COR-L47 (cell line): Measurements from ENCODE around the gene ZKSCAN8.
A peak's percentile ranks its signal among the peaks of the same experiment; 100 is the strongest.

Experiments used
- DNase-seq: peaks from one replicate; lab custom pipeline; 2025; lab: John Stamatoyannopoulos, UW

ZKSCAN8 gene

DNA sequence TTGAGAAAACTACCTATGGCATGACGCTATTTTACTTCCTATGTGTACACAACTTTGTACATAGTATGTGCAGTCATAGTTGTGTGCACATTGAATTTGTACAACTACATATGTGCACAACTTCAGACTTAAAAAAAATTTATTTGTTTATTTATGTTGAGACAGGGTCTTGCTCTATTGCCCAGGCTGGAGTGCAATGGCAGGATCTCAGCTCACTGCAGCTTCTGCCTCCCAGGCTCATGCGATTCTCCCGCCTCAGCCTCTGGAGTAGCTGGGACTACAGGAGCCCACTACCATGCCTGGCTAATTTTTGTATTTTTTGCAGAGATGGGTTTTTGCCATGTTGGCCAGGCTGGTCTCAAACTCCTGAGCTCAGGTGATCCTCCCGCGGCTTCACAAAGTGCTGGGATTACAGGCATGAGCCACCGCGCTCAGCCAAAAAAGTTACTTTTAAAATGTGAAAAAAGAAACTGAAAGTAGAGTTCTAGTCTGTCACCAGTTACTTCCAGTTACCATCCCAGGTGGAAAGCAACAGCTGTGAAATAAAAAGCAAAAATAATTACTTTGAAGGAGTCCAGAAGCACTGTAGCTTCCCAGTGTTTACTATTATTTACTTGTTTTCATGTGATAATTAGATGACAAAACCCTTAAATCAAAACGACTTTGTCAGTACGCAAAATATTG is 1.7 kb upstream of the ZKSCAN8 start:
- no peak for DNase-seq

DNA sequence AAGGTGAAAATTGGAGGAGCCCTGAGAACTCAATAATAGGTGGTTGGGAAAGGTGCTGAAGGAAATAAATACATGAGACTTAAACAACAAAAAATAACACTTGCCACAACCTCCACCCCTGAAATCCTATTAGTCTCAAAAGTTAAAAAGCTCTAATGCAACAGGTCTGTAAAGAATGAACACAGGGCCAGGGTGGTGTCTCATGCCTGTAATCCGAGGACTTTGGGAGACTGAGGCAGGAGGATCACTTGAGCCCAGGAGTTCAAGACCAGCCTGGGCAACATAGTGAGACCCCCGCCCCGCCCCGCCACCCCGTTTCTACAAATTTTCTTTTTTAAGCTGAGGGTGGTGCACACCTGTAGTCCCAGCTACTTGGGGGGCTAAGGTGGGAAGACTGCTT is 1.1 kb upstream of the ZKSCAN8 start:
- DNase-seq = no peak

DNA sequence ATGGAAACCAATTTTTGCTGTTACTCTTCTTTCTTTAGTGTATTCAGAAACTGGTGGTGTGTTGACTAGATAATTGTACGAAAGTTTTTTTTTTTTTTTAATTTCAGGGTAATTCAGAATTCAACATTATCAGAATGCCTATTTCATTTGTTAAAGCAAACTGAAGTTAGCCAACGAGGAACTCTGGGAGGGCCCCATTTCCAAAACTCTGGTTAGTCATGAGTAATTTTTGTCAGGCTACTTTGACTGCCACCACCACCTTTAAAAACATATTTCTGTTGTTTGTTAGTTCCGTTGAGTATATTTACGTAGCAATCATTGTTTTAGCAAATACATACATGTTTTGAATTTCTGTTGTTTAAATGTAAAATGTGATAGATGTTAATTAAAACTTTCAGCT is 763 bp downstream of the ZKSCAN8 start:
- no peak for DNase-seq

DNA sequence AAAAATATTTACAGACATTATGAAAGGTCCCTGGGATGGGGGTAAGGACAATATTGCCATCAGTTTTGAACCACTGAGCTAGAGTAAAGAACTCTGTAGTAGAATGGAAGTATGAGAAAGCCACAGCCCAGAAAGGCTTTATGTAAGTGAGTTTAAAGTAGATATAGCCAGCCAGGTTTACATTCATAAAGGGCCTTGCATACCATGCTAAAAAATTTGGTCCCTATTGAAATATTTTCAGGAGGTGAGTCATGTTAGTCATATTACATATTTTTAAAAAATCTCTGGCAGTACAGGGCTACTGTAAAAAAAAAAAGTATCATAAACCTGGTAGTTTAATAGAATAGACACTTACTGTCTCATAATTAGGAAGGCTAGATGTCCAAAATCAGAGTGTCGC is 3.5 kb downstream of the ZKSCAN8 start:
- DNase-seq = no peak

DNA sequence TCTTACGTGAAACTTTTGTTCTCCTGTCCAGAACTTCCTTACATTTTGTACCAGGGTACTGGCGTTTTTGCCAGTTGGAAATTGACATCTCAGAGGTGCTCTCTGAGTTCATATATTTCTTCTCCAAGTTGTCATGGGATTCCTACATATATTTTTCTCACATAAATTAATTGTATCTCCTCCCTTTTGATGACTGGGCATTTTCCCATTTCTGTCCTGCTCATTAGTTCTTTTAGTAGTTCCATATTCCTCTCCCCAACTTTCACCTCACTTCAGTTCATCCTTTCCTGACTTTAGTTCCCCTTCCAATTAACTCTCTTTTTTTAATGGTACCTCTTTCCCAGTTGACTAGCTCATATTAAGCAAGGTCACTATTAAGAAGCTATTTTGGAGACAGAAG is 10.8 kb downstream of the ZKSCAN8 start:
- DNase-seq = no peak

DNA sequence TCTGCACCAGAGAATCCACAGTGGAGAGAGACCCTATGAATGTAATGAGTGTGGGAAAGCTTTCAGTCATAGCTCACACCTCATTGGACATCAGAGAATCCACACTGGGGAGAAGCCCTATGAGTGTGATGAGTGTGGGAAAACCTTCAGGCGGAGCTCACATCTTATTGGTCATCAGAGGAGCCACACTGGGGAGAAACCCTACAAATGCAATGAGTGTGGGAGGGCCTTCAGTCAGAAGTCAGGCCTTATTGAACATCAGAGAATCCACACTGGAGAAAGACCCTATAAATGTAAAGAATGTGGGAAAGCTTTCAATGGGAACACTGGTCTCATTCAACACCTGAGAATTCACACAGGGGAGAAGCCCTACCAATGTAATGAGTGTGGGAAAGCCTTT is 11.9 kb downstream of the ZKSCAN8 start:
- no peak for DNase-seq

DNA sequence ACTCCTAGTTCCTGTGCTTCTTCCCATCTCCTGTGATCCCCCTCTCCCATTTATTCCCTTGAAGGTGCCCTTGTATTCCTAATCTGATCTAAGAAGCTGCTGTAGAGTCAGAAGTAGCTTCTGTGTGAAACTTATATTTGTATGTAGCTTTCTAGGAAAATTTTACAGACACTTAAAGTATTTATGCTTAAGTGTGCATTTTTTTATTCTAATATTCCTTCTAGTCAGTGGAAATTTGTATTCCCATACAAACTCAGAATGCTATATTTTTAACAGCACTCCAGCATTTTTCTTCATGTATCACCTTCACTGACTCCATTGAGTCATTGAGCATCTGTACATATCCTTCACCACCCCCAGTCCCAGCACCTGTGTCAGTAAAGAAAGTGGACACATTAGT is 12.7 kb downstream of the ZKSCAN8 start:
- no peak for DNase-seq

DNA sequence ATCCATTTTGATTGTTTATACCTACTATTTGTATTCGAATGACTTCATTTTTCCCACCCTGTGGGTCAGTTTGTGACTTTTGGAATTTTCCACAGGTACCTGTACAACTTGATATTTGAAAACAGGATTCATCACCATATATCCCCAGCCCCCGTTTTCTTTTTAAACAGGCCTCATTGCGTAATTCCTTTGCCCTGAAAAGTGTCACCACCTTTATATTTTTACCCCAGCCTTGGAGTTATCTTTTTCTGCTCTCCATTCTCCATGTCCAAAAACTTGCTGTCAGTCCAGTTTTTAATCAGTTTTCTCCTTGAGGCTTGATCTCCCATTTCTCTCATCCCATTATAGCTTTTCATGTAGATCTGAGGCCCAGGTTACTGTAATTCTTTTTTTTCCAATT is 16.6 kb downstream of the ZKSCAN8 start:
- DNase-seq = no peak

DNA sequence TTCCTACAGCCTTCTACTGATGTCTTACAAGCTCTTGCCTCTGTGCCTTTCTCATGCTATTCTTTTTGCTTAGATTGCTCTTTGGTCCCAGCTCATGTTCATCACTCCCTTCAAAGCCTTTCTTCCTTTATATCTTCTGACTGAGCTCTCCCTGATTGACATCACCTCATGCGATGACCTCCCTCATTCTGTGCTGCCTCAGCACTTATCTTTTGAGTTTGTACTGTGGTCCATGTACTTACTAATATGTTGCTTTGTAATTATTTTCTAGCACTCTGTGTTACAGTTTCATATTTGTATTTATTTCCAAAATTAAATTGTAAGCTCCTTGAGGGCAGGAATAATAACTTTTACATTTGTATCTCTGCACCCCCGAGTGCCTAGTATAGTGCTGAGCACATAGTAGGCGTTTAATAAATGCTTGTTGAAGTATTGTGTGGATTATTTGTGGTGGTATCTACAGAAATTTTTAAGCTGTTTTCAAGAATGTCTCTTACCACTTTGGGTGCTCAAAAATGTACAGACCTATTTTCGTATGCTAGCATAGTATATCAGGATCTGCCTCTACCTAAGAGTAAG is 17.4 kb downstream of the ZKSCAN8 start:
- DNase-seq = no peak

DNA sequence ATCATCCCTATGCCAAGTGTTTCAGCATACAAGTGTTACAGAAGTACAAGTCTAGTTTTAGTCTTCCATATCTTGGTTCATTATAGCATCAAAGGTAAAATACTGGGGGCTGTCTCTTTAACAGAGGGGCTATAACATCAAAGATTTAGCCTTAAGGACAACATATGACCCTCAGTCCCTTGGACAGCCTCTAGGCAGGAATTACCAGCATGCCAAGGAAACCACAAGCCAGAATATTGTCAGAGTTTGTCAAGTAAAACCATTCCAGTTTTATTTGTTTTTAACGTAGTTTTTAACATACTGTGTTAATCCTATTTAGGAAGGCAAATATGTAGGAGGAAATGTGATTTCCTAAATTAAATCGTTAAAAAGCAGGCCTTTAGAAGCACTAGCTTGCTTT is 18.6 kb downstream of the ZKSCAN8 start:
- no peak for DNase-seq

DNA sequence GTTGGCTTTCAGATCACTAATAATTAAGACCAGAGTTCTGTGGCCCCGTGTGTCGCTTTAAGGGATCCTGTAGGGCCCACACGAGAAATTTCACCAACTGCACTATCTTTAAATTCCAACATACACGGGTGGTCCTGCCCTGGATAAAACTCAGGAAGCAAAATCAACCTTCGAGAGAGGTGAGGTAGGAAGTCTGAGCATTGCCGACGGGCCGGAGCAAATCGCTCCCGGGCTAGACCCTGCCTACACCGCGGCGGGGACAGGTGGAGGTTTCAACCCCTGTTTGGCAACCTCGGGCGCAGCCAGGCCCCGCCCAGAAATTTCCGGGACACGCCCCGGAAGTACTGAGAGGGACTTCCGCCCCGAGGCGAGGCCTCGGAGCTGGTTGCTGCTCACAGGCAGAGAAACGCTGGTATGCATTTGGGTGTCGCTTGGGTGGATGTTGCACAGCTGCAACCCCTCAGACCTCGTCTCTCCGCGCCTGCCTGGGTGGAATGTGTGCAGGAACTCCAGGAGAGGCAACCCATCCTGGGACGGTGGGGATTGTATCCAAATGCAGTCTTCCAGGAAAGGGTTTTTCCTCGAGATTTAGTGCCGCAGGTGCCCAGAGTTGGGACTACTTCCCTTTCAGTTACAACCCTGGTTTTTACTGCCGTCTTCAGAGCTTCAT is 19.9 kb downstream of the ZKSCAN8 start:
- DNase-seq = peak; percentile 72

DNA sequence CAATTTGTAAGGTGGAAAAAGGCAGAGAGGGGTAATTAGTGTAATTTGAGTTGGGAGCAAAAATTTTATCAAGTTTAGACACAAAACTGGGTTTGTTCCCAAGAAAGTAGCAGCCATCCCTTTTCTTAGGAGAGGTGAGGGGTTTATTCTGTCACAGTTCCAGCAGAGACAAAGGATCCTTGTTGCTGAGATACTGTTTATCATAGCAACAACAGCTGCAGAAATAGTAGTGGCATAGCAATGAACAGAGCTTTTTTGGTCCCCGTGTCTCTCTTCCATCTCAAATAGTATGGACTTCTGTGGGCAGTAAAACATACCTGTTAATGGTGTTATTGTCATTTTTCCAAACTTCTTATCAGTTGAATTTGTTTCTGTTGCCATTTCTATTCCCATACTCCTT is 23.9 kb downstream of the ZKSCAN8 start:
- DNase-seq = no peak

DNA sequence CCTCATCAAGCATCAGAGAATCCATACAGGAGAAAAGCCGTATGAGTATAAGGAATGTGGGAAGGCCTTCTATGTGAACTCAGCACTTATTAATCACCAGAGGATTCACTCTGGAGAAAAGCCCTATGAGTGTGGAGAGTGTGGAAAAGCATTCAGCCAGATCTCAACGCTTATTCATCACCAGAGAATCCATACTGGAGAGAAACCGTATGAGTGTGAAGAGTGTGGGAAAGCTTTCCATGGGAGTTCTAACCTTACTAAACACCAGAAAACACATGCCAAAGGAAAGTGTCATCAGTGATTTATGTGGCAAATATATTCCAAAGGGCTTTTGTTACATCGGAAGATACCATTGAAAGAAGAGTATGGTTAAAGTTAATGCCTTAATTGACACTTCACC is 25.4 kb downstream of the ZKSCAN8 start:
- DNase-seq = no peak

DNA sequence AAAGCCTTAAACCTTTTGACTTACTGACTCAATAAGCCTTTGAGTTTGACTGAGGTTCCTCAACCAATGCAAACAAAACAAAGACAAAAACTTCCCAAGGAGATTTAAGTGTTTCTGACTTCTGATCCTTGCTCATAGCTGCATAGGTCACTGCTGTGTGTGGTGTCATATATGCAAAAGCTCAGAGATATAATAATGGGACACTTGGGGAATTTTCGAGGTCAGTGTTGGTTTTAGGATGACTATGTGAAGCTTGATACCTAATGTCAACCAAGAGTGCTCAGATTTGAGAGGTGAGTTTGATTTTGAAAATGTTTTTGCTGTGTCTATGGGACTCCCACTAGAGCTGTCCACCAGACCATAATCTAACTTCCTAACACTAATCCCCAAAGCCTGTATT is 26.2 kb downstream of the ZKSCAN8 start:
- DNase-seq = no peak

DNA sequence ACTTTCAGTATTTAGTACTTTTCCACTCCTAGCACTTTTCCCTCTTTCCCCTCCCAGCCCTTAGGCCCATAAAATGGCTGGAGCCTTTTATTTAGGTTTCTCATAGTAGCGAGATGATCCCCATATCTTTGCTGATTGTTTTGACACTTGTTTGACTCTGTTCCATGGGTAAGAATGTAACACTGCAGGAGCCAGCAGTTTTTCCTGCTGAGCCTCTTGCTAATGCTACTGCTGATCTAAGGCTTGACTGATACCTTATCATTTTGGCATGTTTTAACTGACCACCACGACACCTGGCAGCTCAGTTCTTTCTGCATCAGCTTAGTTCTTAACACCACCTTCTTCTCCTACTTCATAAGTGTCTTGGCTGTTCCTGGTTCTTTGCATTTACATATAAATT is 29.6 kb downstream of the ZKSCAN8 start:
- no peak for DNase-seq

DNA sequence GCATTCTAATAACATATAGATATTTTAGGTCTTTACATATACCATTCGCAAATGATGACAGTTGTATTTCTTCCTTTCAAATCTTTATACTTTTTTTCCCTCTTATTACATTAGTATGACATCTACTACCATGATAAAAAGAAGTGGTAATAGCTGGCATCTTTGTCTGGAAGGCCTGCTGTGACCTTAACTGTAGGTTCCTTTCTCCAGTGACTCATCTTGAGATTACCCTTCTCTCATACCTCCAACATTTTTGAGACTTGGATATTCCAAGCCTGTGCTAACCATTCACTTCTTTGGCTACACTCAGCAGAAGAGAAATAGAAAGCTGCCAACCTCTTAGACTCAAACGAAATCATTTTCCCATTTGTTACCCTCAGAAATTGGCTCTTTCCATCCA is 30.3 kb downstream of the ZKSCAN8 start:
- no peak for DNase-seq

DNA sequence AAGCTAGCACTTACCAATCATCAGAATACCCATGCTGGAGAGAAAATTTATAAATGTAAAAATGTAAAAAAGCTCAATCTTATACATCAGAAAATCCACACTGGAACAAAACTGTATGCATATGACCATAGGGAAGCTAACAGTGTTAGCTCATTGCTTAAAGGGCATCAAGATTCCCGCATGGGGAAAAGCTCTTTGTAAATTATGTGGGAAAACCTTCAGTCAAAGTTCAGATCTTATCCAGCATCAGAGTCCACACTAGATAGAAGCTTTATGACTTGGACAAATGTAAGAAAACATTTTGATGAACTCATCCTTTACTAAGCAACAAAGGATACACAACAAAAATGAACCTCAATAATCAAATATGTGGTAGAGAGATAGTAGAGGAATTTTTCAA is 34.7 kb downstream of the ZKSCAN8 start:
- no peak for DNase-seq

DNA sequence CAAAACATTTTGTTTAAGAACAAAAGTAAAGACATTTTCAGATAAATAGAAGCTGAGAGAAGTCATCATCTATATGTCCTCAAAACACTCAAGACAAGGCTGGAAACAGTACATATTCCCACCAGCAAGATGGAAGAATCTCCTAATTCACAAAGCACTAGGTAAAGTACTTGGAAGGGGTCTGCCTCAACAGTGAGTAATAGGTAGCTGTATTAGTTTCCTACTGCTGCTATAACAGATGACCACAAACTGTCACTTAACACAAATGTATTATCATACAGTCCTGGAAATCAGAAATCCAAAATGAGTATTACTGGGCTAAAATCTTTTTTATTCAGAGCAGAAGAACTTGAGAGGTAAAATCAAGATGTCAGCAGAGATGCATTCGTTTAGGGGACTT is 40.6 kb downstream of the ZKSCAN8 start:
- DNase-seq = no peak

DNA sequence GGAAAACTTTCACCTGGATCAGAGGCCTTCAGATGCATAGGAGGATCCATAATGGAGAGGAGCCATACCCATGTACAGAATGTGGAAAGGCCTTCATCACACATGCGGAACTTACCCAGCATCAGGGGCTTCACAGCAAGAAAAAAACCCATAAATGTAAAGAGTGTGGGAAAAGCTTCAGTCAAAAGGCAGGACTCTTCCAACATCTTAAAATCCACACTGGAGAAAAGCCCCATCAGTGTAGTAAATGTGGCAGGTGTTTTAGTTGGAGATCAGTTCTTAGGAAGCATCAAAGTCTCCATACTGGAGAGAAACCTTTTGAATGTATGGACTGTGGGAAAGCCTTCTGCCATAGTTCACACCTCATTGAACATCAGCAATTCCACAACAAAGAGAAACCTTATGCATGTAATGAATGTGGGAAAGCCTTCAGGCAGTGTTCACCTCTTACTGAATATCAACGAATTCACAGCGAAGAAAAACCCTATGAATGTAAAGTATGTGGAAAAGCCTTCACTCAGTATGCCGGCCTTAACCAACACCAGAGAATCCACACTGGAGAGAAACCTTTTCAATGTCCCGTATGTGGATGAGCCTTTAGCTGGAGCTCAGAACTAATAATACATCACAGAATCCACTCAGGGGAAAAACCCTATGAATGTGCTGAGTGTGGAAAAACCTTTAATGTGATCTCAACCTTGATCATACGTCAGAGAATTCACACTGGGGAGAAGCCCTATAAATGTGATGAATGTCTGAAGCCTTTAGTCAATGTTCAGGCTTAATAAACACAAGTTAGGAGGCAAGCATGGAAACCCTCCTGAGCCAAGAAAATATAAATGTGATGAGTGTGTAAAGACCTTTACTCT is 46.7 kb downstream of the ZKSCAN8 start:
- DNase-seq = no peak

DNA sequence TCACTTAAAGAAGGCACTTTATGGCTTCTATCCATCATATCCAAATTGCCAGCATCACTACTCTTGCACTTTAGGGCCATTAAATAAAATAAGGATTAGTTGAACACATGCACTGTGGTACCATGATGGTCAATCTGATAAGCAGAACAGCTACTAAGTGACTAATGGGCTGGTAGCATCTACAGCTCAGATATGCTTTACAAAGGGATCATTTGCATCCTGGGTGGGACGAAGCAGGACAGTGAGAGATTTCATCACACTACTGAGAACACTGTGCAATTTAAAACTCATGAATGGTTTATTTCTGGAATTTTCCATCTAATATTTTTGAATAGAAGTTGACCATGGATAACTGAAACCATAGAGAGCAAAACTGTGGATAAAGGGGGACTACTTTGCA is 58.3 kb downstream of the ZKSCAN8 start:
- no peak for DNase-seq

DNA sequence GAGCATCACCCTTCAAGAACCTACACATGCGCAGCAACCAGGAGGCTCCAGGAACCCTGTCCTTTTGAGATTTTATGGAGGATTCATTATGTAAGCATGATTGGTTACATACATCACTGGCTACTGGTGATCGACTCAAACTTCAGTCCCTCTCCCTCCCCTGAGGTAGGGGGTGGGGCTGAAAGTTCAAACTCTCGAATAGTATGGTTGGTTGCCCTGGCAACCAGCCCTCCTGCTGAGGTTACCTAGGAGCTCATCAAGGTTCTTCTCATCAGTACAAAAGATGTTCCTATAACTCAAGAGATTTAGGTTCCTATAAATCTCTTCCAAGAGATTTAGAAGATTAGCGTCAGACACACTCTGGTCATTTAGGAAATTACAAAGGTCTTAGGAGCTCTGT is 61.5 kb downstream of the ZKSCAN8 start:
- DNase-seq = no peak

DNA sequence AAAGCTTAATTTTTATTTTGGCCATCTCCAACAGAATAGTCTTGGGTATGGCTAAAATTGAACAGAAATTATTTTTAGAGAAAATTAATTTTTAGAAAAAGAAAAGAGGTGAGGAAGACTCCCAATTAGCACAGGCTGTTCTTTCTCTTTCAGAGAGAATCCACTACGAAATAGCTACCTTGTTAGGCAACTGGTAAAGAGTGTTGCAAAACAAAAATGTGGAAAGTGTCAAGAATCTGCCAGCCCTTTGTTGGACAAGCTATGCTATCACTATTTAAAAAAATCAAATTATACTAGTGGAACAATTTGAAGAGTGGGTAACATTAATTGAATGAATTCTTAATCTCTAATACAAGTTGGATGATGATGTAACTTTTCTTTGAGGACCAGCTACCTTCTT is 64.2 kb downstream of the ZKSCAN8 start:
- DNase-seq = no peak

DNA sequence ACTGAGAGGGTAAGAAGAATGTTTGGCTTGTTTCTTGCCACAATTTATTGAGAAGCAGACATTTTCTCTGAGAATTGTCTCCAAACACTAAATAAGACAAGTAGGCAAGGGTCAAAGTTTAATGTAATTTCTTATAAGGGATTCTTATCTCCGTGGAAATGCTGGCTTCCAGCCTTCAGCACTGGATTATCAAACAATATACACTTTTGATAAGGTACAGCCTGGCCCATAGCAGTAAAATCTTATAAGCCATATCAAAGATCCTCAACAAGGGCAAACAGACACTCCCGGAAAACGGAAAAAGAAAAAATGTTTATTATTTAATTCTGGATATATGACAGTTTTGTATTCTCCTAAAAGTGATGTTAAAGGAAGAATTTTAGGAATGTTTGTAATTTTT is 64.8 kb downstream of the ZKSCAN8 start:
- DNase-seq = no peak
